Neural cell (in vitro differentiated cells): Measurements from ENCODE around the gene SRPK1.
"Not testable (repeated sequence)": the region's sequence is repeated elsewhere in the genome, so short reads cannot be mapped to it uniquely, and the experiment has no call there.

ENCODE experiments used
- CTCF ChIP-seq: fragments of 450-650 bp; IDR thresholded peaks from 2 replicates; pipeline ENCODE4 v1.5.1; 2014; ENCODE audit warnings: antibody characterized with exemption, mild to moderate bottlenecking, moderate library complexity; ENCODE audit not compliant: poor library complexity, severe bottlenecking
- RAD21 ChIP-seq: fragments of 450-650 bp; conservative IDR thresholded peaks from 2 replicates; pipeline ENCODE4 v1.6.1; 2014; ENCODE audit warnings: antibody characterized with exemption, mild to moderate bottlenecking, moderate library complexity
- TAF1 ChIP-seq: IDR thresholded peaks from 2 replicates; pipeline ENCODE4 v1.6.1; 2012; ENCODE audit warnings: low read depth

GRCh38 chr6:35931873-35932272, 11.0 kb upstream of the SRPK1 start:
- not testable (repeated sequence) for TF ChIP-seq CTCF, TAF1, RAD21
